Medulla oblongata (tissue), 1 donor: Measurements from ENCODE around the gene FDX2.

ENCODE experiments used
- DNase-seq: peaks from one replicate; pipeline ENCODE4 v3.0.0-alpha.2; 2015; ENCODE audit errors: extremely low spot score

FDX2 gene

DNA sequence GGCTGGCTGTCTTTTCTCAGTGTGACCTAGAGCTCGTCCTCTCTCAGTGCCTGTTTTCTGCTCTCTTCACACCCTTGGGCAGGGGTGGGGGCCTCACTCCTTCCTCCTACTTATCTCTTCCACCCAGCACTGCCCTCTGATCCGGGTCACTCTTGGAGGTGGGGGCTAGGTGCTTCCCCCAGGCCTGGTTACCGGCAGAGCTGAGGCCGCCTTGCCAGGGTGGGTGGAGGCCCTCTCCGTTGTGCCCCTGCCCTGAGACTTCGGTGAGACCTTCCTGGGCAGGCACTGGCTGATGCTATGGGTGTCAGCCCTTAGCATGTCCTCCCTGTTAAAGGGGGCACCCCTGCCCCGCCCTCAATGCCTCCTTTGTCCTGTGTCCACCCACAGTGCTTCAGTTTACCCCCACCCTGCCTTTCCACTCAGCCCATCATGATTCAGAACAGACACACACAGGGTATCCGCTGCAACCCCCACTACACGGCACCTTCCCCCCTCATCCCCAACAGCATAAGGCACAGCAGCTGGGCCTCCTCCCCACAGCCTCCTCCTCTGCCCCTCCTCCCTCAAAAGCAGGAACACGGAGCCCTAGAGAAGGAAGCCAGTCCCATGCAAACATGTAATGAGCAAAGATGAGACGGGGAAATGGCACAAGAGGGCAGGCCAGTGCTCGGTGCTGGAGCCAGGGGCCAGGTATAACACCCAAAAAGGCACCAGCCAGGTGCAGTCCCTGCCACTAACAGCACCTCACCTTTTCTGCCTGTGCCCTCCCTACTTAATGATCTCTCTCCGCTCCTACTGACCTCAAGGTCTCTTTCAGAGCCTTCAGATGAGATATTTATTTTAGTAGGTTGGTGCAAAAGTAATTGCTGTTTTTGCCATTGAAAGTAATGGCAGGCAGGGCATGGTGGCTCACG is 16.0 kb downstream of the FDX2 start:
- DNase-seq = no peak

DNA sequence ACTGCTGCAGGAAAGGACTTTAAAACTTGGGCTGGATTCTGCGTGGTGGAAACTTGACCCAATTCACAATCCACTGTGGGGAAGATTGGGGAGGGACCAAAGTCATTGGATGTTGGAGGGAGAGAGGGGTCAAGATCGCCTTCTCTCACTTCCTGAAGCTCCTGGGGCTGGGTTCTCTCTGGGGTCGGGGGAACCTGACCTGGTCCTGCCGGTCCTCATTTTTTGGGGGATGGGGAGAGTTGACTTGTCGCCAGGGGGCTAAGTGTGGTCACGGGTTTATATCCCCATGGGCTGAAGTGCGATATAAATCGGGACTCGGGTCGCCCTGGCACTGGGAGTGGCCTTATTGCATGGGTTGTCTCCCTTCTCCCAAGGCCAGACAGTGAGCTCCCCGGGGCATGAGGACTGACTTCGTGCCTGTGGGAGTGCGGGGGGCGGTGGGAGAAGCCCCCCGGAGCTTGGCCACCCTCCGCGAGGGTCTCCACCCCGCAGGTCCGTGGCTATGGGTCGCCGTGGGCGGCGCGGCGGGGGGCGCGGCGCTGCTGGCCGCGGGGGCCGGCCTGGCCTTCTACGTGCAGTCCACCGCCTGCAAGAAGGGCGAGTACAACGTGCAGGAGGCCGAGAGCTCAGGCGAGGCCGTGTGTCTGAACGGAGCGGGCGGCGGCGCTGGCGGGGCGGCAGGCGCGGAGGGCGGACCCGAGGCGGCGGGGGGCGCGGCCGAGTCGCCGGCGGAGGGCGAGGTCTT is 19.8 kb downstream of the FDX2 start:
- no peak for DNase-seq

DNA sequence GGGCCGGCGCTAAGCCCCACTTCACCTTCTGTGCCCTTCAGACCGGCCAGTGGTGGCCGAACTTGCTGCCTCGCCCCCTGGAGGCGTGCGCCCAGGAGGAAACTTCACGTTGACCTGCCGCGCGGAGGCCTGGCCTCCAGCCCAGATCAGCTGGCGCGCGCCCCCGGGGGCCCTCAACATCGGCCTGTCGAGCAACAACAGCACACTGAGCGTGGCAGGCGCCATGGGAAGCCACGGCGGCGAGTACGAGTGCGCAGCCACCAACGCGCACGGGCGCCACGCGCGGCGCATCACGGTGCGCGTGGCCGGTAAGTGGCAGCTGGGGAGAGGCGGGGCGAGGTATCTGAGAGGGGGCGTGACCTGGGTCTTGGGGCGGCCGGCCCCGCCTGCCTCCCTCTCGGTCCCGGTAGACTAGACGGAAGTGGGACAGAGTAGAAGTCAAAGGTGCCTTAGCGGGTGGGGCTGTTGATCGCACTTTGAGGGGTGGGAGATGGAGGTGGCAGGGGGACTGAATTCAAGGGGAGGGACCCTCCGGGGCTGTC is 20.4 kb downstream of the FDX2 start:
- no peak for DNase-seq

DNA sequence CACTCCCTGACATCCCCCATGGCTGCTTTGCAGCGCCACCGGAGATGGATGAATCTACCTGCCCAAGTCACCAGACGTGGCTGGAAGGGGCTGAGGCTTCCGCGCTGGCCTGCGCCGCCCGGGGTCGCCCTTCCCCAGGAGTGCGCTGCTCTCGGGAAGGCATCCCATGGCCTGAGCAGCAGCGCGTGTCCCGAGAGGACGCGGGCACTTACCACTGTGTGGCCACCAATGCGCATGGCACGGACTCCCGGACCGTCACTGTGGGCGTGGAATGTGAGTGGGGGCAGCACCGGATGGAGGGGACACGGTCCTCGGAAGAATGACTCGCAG is 21.5 kb downstream of the FDX2 start:
- no peak for DNase-seq

GRCh38 chr19:10293637-10294367 is 22.0 kb downstream of the FDX2 start:
- no peak for DNase-seq

- no peak for DNase-seq
These were observed 22.8 kb downstream of the FDX2 start for GRCh38 chr19:10292789-10293636.

GRCh38 chr19:10292206-10292788 is 23.5 kb downstream of the FDX2 start:
- DNase-seq = no peak

DNA sequence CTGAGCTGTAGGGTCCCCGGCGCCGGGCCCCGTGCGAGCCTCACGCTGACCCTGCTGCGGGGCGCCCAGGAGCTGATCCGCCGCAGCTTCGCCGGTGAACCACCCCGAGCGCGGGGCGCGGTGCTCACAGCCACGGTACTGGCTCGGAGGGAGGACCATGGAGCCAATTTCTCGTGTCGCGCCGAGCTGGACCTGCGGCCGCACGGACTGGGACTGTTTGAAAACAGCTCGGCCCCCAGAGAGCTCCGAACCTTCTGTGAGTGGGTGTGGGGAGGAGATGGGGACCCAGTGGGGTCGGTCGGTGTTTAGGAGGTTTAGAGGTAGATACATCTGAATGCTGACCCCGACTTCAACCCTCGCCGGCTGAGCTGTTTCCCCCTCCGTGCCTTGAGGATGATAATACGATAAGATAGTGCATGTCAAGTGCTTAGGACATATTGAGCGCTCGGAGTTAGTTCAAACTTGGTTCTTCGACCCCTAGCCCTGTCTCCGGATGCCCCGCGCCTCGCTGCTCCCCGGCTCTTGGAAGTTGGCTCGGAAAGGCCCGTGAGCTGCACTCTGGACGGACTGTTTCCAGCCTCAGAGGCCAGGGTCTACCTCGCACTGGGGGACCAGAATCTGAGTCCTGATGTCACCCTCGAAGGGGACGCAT is 24.1 kb downstream of the FDX2 start:
- no peak for DNase-seq

GRCh38 chr19:10290876-10291553 is 24.8 kb downstream of the FDX2 start:
- DNase-seq = peak; percentile 34

DNA sequence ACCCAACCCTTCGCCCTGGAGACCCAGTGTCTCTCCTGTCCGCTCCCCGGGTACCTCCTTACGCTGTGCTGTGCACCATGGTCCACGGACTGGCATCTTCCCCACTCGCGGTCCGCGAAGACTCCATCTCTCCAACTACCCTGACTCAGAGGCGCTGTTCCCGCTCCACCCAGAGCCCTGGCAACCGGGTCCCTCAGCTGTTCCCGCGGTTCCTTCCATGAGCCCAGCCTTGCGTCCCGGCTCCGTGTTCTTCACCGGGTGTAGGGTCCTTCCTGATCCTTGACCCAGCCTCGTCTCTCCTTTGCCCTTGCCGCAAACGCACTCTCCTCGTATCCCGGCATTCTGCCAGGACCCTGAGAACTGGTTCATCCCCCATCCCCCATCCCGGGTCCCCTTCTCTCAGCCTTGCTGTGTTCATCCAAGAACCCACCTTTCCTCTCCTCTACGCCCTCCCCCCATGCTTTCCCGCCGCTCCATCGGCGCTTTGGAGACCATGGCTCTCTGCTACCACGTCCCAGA is 25.4 kb downstream of the FDX2 start:
- no peak for DNase-seq

GRCh38 chr19:10289836-10290356 is 25.9 kb downstream of the FDX2 start, which contains the start of gene ICAM5:
TSS of gene ICAM5 (plus strand) at chr19:10289952. CDS start at chr19:10290044, 92 bp downstream.
- DNase-seq = no peak

DNA sequence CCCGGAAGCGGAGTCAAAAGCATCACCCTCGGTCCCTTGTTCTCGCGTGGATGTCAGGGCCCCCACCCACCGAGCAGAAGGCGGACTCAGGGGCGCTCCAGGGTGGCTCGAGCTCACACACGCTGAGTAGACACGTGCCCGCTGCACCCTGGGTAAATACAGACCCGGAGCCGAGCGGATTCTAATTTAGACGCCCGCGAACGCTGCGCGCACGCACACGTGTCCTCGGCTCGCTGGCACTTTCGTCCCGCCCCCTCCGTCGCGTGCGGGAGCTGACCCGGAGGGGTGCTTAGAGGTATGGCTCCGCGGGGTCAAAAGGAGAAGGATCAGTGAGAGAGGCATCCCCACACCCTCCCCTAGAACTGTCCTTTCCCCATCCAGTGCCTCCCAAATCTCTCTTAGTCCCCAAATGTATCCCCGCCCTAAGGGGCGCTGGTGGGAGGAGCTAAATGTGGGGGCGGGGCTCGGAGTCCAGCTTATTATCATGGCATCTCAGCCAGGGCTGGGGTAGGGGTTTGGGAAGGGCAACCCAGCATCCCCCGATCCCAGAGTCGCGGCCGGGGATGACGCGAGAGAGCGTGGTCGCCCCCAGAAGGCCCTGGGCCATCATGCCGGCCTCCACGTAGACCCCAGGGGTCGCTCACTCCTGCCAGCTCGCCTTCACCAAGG is 26.5 kb downstream of the FDX2 start:
- no peak for DNase-seq

DNA sequence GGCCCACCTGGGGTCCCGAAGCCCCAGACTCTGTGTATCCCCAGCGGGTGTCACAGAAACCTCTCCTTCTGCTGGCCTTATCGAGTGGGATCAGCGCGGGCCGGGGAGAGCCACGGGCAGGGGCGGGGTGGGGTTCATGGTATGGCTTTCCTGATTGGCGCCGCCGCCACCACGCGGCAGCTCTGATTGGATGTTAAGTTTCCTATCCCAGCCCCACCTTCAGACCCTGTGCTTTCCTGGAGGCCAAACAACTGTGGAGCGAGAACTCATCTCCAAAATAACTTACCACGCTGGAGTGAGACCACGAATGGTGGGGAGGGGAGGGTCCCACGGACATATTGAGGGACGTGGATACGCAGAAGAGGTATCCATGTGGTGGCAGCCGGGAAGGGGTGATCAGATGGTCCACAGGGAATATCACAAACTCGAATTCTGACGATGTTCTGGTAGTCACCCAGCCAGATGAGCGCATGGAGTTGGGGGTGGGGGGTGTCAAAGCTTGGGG is 27.1 kb downstream of the FDX2 start:
- DNase-seq = no peak

GRCh38 chr19:10286803-10287737 is 28.7 kb downstream of the FDX2 start, which contains the start of gene ICAM4:
TSS of gene ICAM4 (plus strand) at chr19:10286955. CDS start at chr19:10287013, 58 bp downstream.
- DNase-seq = no peak

DNA sequence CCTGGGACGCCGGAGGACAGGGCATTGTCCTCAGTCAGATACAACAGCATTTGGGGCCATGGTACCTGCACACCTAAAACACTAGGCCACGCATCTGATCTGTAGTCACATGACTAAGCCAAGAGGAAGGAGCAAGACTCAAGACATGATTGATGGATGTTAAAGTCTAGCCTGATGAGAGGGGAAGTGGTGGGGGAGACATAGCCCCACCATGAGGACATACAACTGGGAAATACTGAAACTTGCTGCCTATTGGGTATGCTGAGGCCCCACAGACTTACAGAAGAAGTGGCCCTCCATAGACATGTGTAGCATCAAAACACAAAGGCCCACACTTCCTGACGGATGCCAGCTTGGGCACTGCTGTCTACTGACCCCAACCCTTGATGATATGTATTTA is 30.4 kb downstream of the FDX2 start:
- DNase-seq = no peak

GRCh38 chr19:10284960-10285278 is 30.9 kb downstream of the FDX2 start:
- no peak for DNase-seq
